GM19240 (cell line): ENCODE measurements around the gene EEIG1.
"Not testable (repeated sequence)": the region's sequence is repeated elsewhere in the genome, so short reads cannot be mapped to it uniquely, and the experiment has no call there.

ENCODE experiments used
- DNase-seq: peaks from one replicate; pipeline ENCODE4 v3.0.0; 2011; ENCODE audit warnings: low spot score; ENCODE audit not compliant: insufficient read length

Gene EEIG1

GRCh38 chr9:127980706-127981558, at the start of gene EEIG1:
EEIG1 (minus strand) TSS chr9:127980989; CDS start chr9:127980137, 852 bp downstream.
- peak; percentile 85 for DNase-seq

- DNase-seq = no peak
These were observed 46.9 kb upstream of the EEIG1 start for GRCh38 chr9:128027705-128028104.

- DNase-seq = no peak
These were observed 46.2 kb upstream of the EEIG1 start for GRCh38 chr9:128026773-128027541.

GRCh38 chr9:128026255-128026772, 45.5 kb upstream of the EEIG1 start:
- no peak for DNase-seq

- DNase-seq = no peak
These were observed 44.9 kb upstream of the EEIG1 start for GRCh38 chr9:128025736-128026135.

GRCh38 chr9:128024761-128025308, 44.0 kb upstream of the EEIG1 start:
- DNase-seq = no peak

- DNase-seq = not testable (repeated sequence)
These were observed 42.9 kb upstream of the EEIG1 start for GRCh38 chr9:128023671-128024070.

- DNase-seq = no peak
These were observed 42.1 kb upstream of the EEIG1 start for GRCh38 chr9:128022886-128023285.

GRCh38 chr9:128021098-128021497, 40.3 kb upstream of the EEIG1 start:
- no peak for DNase-seq

GRCh38 chr9:128020692-128021091, 39.9 kb upstream of the EEIG1 start:
- no peak for DNase-seq

- DNase-seq = no peak
These were observed 34.9 kb upstream of the EEIG1 start for GRCh38 chr9:128015696-128016095.

- no peak for DNase-seq
These were observed 30.5 kb upstream of the EEIG1 start for GRCh38 chr9:128011071-128011817.

- DNase-seq = no peak
These were observed 28.9 kb upstream of the EEIG1 start for GRCh38 chr9:128009639-128010038.

- DNase-seq = no peak
These were observed 27.4 kb upstream of the EEIG1 start for GRCh38 chr9:128008171-128008570.

- DNase-seq = peak; percentile 56
These were observed 26.9 kb upstream of the EEIG1 start for GRCh38 chr9:128007566-128008138.

- DNase-seq = no peak
These were observed 25.7 kb upstream of the EEIG1 start for GRCh38 chr9:128006332-128006996.

- no peak for DNase-seq
These were observed 25.1 kb upstream of the EEIG1 start for GRCh38 chr9:128005923-128006322.

GRCh38 chr9:128003966-128004604, 23.3 kb upstream of the EEIG1 start:
- DNase-seq = no peak

- no peak for DNase-seq
These were observed 22.2 kb upstream of the EEIG1 start for GRCh38 chr9:128002959-128003358.

- DNase-seq = no peak
These were observed 21.1 kb upstream of the EEIG1 start for GRCh38 chr9:128001779-128002298.
